ENCODE measurements around the gene KLHL30. TPM values are rescaled to one million over a fixed set of nuclear protein-coding genes. Genes with fewer than 3 reads are reported as not detected.

KLHL30 gene
- total RNA-seq: not detected in 2 replicates

- intact Hi-C loops (cut with micrococcal nuclease): no loop called here
- no peak within 1 kb of the TSS for H3K27ac Mint-ChIP-seq
- H3K4me3 Mint-ChIP-seq: no peak within 1 kb of the TSS
- no peaks in the 10 kb centered on the region for H3K27me3 Mint-ChIP-seq
- ChIA-PET CTCF (no interaction called here), POLR2A (no interaction called here)
- DNase-seq (no peak), ATAC-seq (ENCODE audit: low read depth) (no peak)
- H3K4me1 Mint-ChIP-seq: peaks cover 12% of the 10 kb centered on the region
- H3K36me3 Mint-ChIP-seq (ENCODE audit: low read depth): no peaks in the 10 kb centered on the region
- no peak for TF ChIP-seq CTCF (IDR thresholded peaks at IDR 0.05)
- H3K9me3 Mint-ChIP-seq: no peaks in the 10 kb centered on the region
These were observed at the start of gene KLHL30 for GRCh38 chr2:238138331-238139195. Gene KLHL30, plus strand, starts transcription at chr2:238138668. Its CDS starts 2,087 bp downstream, at chr2:238140755.

GRCh38 chr2:238090887-238091286 lies 47.6 kb upstream of the KLHL30 start:
- Mint-ChIP-seq H3K36me3 (ENCODE audit: low read depth) (peaks cover 12% of the 10 kb centered on the region), H3K4me3 (no peak overlapping the region), H3K27ac (no peak overlapping the region), H3K9me3 (no peaks in the 10 kb centered on the region), H3K4me1 (peaks cover 12% of the 10 kb centered on the region), H3K27me3 (no peaks in the 10 kb centered on the region)
- ATAC-seq (ENCODE audit: low read depth) (no peak), DNase-seq (no peak)
- intact Hi-C loops (cut with micrococcal nuclease): no loop called here
- TF ChIP-seq CTCF (IDR thresholded peaks at IDR 0.05): no peak
- ChIA-PET POLR2A (no interaction called here), CTCF (no interaction called here)

GRCh38 chr2:238091436-238092060 lies 46.9 kb upstream of the KLHL30 start:
- ChIA-PET CTCF (no interaction called here), POLR2A (no interaction called here)
- ATAC-seq (ENCODE audit: low read depth) (no peak), DNase-seq (no peak)
- no peak overlapping the region for H3K27ac Mint-ChIP-seq
- intact Hi-C loops (cut with micrococcal nuclease): no loop called here
- H3K9me3 Mint-ChIP-seq: no peaks in the 10 kb centered on the region
- peaks cover 12% of the 10 kb centered on the region for H3K4me1 Mint-ChIP-seq
- no peak for TF ChIP-seq CTCF (IDR thresholded peaks at IDR 0.05)
- no peak overlapping the region for H3K4me3 Mint-ChIP-seq
- H3K36me3 Mint-ChIP-seq (ENCODE audit: low read depth): peaks cover 10% of the 10 kb centered on the region
- H3K27me3 Mint-ChIP-seq: no peaks in the 10 kb centered on the region

- no peak for DNase-seq
- POLR2A ChIA-PET: no interaction called here
- H3K27ac Mint-ChIP-seq: no peak overlapping the region
These were observed 45.9 kb upstream of the KLHL30 start for GRCh38 chr2:238092486-238093035.

More at GRCh38 chr2:238092486-238093035, 45.9 kb upstream of the KLHL30 start:
- Mint-ChIP-seq H3K9me3 (no peaks in the 10 kb centered on the region), H3K36me3 (ENCODE audit: low read depth) (peaks cover 10% of the 10 kb centered on the region), H3K4me3 (no peak overlapping the region), H3K27me3 (no peaks in the 10 kb centered on the region), H3K4me1 (peaks cover 4% of the 10 kb centered on the region)
- TF ChIP-seq CTCF (IDR thresholded peaks at IDR 0.05): no peak
- ATAC-seq (ENCODE audit: low read depth): no peak
- CTCF ChIA-PET: no interaction called here
- intact Hi-C loops (cut with micrococcal nuclease): no loop called here
